WERI-Rb-1 (cell line): ENCODE data around the gene MYO7B.

Experiments used
- DNase-seq: peaks from one replicate; pipeline ENCODE4 v3.0.0-alpha.2; 2020
- H3K27ac ChIP-seq: fragments of 250-450 bp; sonication (Bioruptor Pico); 2 replicates; pipeline ENCODE4 v1.5.1; 2020; ENCODE audit warnings: mild to moderate bottlenecking, moderate library complexity
- H3K27me3 ChIP-seq: fragments of 250-450 bp; sonication (Bioruptor Pico); 2 replicates; pipeline ENCODE4 v1.5.1; 2021; ENCODE audit warnings: mild to moderate bottlenecking, low read depth, moderate library complexity; ENCODE audit not compliant: insufficient read depth, severe bottlenecking
- H3K36me3 ChIP-seq: fragments of 250-450 bp; sonication (Bioruptor Pico); 2 replicates; pipeline ENCODE4 v1.5.1; 2020; ENCODE audit warnings: mild to moderate bottlenecking, moderate library complexity
- H3K4me3 ChIP-seq: 2 replicates; pipeline ENCODE4 v1.5.1; 2011; ENCODE audit warnings: low read depth, mild to moderate bottlenecking, control low read depth, low read length
- H3K9me3 ChIP-seq: fragments of 250-450 bp; sonication (Bioruptor Pico); 2 replicates; pipeline ENCODE4 v1.5.1; 2021; ENCODE audit warnings: mild to moderate bottlenecking, moderate library complexity; ENCODE audit not compliant: severe bottlenecking
- TF ChIP-seq, protein P1 (sequence below): IDR thresholded peaks from 2 replicates; pipeline ENCODE4 v1.5.1; 2011; ENCODE audit warnings: low read depth, mild to moderate bottlenecking, control low read depth, inconsistent platforms, low read length

The MYO7B gene

GRCh38 chr2:127657232-127657595, 121.7 kb downstream of the MYO7B start:
- TF ChIP-seq, protein P1, sequence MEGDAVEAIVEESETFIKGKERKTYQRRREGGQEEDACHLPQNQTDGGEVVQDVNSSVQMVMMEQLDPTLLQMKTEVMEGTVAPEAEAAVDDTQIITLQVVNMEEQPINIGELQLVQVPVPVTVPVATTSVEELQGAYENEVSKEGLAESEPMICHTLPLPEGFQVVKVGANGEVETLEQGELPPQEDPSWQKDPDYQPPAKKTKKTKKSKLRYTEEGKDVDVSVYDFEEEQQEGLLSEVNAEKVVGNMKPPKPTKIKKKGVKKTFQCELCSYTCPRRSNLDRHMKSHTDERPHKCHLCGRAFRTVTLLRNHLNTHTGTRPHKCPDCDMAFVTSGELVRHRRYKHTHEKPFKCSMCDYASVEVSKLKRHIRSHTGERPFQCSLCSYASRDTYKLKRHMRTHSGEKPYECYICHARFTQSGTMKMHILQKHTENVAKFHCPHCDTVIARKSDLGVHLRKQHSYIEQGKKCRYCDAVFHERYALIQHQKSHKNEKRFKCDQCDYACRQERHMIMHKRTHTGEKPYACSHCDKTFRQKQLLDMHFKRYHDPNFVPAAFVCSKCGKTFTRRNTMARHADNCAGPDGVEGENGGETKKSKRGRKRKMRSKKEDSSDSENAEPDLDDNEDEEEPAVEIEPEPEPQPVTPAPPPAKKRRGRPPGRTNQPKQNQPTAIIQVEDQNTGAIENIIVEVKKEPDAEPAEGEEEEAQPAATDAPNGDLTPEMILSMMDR, result no peak
- Histone ChIP-seq H3K9me3 (peaks cover 3% of the 10 kb centered on the region), H3K27me3 (no peaks in the 10 kb centered on the region), H3K4me3 (no peak overlapping the region), H3K27ac (no peak overlapping the region), H3K36me3 (no peaks in the 10 kb centered on the region)
- DNase-seq, result no peak

GRCh38 chr2:127658146-127658545, 122.7 kb downstream of the MYO7B start:
- no peak for DNase-seq
- no peaks in the 10 kb centered on the region for H3K27me3 ChIP-seq

DNA sequence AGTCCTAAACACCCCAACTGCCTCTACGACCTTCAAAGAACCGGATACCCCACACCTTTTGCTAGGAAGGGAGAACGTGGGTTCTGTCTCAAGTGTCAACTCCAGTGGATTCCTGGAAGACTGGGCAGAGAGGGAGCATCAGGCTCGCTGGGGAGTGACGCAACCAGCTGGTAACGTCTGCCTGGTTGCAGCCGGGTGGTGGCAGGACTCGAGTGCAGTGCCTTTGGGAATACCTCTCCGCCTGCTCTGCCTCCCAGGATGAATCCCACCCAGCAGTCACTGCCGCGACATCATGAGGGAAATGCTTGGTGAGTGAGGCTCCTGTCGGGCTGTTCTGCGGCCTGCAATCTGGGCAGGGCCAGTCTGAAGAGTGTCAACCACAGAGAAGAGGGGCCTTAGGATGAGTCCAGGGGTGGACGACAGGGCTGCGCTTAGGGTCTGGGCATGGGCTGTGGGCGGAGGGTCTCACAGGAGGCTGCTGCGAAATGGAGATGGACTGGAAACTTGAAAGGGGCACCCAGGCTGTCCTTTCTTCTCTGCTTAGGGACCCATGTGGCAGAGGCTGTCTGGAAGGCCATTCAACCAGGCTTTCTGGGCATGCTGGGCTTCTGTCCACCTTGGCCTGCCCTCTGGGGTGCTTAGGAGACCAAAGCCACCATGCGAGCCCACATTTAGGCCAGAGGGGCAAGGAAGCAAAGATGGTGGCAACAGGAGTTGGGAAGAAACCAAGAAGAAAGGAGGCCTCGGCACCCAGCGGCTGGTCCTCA, 123.3 kb downstream of the MYO7B start:
- Histone ChIP-seq H3K27ac (no peak overlapping the region), H3K36me3 (no peaks in the 10 kb centered on the region), H3K4me3 (no peak overlapping the region), H3K27me3 (no peaks in the 10 kb centered on the region), H3K9me3 (peaks cover 3% of the 10 kb centered on the region)
- no peak for DNase-seq
- TF ChIP-seq, protein P1, result no peak

More at GRCh38 chr2:127658146-127658545, 122.7 kb downstream of the MYO7B start:
- H3K27ac ChIP-seq, result no peak overlapping the region
- H3K4me3 ChIP-seq, result no peak overlapping the region
- no peaks in the 10 kb centered on the region for H3K36me3 ChIP-seq
- TF ChIP-seq, protein P1, result no peak
- peaks cover 3% of the 10 kb centered on the region for H3K9me3 ChIP-seq

DNA sequence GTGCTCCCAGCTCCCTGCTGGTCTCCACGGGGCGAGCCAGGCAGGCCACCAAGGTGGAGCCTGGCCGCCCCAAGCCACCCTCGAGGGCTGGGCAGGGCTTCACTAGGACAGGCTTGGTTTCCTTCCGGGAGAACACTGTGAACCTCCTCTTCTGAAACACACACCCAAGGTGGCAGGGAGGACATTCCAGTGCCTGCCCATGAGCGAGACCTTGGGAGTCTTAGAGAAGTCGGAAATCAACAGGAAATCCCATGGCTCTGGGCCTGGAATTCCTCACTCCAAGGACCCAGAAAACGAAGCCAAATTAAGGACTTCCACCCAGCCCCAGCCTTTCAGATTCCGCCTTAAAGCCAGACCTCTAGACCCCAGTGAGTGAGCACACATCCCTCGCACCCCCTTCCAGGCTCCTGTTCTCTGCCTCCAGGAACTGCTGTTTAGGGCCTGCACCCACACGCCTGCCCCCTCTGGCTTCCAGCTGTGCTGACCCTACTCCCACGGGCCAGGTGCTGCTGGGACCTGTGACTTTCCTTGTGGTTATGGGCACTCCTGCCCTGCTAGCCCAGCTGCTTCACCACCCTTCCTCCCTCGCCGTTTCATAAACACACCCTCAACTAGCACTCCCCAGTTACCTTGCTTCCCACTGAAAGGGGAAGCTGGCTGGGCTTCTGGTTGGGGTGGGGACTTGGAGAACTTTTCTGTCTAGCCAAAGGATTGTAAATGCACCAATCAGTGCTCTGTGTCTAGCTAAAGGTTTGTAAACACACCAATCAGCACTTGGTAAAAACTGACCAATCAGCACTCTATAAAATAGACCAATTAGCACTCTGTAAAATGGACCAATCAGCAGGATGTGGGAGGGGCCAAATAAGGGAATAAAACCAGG, 124.2 kb downstream of the MYO7B start:
- no peak for DNase-seq
- Histone ChIP-seq H3K27me3 (no peaks in the 10 kb centered on the region), H3K36me3 (no peaks in the 10 kb centered on the region), H3K9me3 (peaks cover 3% of the 10 kb centered on the region), H3K27ac (no peak overlapping the region), H3K4me3 (no peak overlapping the region)
- TF ChIP-seq, protein P1, result no peak

- Histone ChIP-seq H3K36me3 (no peaks in the 10 kb centered on the region), H3K27ac (no peak overlapping the region), H3K9me3 (peaks cover 3% of the 10 kb centered on the region), H3K4me3 (no peak overlapping the region), H3K27me3 (no peaks in the 10 kb centered on the region)
- TF ChIP-seq, protein P1, result no peak
- DNase-seq, result no peak
These were observed 124.8 kb downstream of the MYO7B start for GRCh38 chr2:127660291-127660578.
